K562 treated with DMSO at 1 percent for 24 hours (cell line): ENCODE measurements around the gene POLG2. TPM values are rescaled to one million over a fixed set of nuclear protein-coding genes. Genes with fewer than 3 reads are reported as not detected.

Source experiments
- total RNA-seq: library from RNA; unstranded; fragments of 300-600 nt; gene quantifications from 2 replicates; pipeline ENCODE4 v1.2.3, GENCODE V29; 2022; ENCODE audit warnings: low read depth; ENCODE audit not compliant: insufficient read depth

POLG2 gene
- 14.4 and 21.2 TPM in 2 replicates for total RNA-seq

GRCh38 chr17:64496786-64497564, at the start of gene POLG2:
Gene POLG2, minus strand, starts transcription at chr17:64497054. Its CDS starts 86 bp downstream, at chr17:64496968.

GRCh38 chr17:64506576-64507412, 9.9 kb upstream of the POLG2 start, which contains the start of gene CEP95:
Gene CEP95, plus strand, starts transcription at chr17:64506977. Its CDS starts 121 bp downstream, at chr17:64507098.

GRCh38 chr17:64506201-64506575, 9.3 kb upstream of the POLG2 start, which contains the start of gene DDX5:
Gene DDX5, minus strand, starts transcription at chr17:64506289. Its CDS starts 170 bp downstream, at chr17:64506119.

GRCh38 chr17:64448665-64449512, 48.0 kb downstream of the POLG2 start, which contains the start of gene MILR1:
Gene MILR1, plus strand, starts transcription at chr17:64449115. Its CDS starts 54 bp downstream, at chr17:64449169.

Other genes starting within 250 kb of the POLG2 start
- 11.1 and 12.3 TPM in 2 replicates for gene TEX2, start 233.8 kb downstream of the POLG2 start, total RNA-seq
- gene PECAM1, start 106.2 kb downstream of the POLG2 start, total RNA-seq, result 2.5 and 4.4 TPM in 2 replicates
- gene MILR1, start 47.9 kb downstream of the POLG2 start, total RNA-seq, result 33.6 and 33.7 TPM in 2 replicates
- gene DDX5, start 9.2 kb upstream of the POLG2 start, total RNA-seq, result 333 and 394 TPM in 2 replicates
- 16.3 and 20.7 TPM in 2 replicates for gene CEP95, start 9.9 kb upstream of the POLG2 start, total RNA-seq
- 9.0 and 10.4 TPM in 2 replicates for gene SMURF2, start 165.3 kb upstream of the POLG2 start, total RNA-seq